ENCODE data around the gene SMARCD3.

GRCh38 chr7:151252561-151252835, 4.0 kb upstream of the SMARCD3 start:
- no peak for TF ChIP-seq CHD2 (IDR thresholded peaks at IDR 0.05; ENCODE audit: low read depth, low read length)
- no peak for TF ChIP-seq NCOR1 (IDR thresholded peaks at IDR 0.05)
- TF ChIP-seq ZNF239 (CRISPR knock-in tag; IDR thresholded peaks at IDR 0.05) = no peak
- no peak for TF ChIP-seq KDM1A (IDR thresholded peaks at IDR 0.05)
- no peak for TF ChIP-seq ZNF274 (IDR thresholded peaks at IDR 0.05; ENCODE audit: borderline replicate concordance, low read depth, low read length)
- no peak for TF ChIP-seq CTCF (IDR thresholded peaks at IDR 0.05 in 2 of 3, conservative IDR thresholded peaks at IDR 0.05 in 1 of 3; ENCODE audit: insufficient read depth in 2 of 3, low read depth in 1 of 3, low read length in 3 of 3)
- TF ChIP-seq CCAR2 (IDR thresholded peaks at IDR 0.05; ENCODE audit: low read depth, low read length) = no peak
- no peak for TF ChIP-seq ELK3 (CRISPR knock-in tag; IDR thresholded peaks at IDR 0.05)

Data from K562 (cell line).